ENCODE data around the gene ATP6V1F.

ATP6V1F gene

GRCh38 chr7:128835790-128836641, 26.6 kb upstream of the ATP6V1F start:
- no peak for DNase-seq

DNA sequence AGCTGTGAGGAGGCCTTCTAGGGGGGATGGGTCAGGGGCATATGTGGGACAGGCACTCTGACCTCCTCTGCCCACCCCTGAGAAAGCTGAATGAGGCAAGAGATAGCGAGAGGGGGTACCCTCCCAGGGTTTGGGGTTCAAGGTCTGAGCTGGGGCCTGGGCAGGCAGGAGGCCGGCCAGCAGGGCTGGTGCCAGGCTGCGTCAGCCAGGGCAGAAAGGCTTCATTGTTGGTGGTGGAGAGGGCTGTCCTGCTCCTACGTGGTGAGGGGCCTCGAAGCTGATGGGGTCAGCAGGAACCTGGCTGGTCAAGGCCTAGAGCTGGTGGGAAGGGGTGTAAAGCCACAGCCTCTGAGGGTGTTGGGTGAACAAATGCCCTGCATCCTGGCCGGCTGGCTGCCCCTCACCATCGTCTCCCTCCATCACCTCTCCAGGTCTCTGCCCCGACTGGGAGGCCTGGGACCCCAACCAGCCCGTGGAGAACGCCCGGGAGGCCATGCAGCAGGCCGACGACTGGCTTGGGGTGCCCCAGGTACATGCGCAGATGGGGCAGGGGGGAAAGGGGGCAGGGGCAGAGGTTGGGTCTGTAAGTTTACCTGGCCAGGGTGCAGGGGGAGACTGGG, 25.8 kb upstream of the ATP6V1F start:
- no peak for DNase-seq

GRCh38 chr7:128837521-128837921, 25.1 kb upstream of the ATP6V1F start:
- no peak for DNase-seq

DNA sequence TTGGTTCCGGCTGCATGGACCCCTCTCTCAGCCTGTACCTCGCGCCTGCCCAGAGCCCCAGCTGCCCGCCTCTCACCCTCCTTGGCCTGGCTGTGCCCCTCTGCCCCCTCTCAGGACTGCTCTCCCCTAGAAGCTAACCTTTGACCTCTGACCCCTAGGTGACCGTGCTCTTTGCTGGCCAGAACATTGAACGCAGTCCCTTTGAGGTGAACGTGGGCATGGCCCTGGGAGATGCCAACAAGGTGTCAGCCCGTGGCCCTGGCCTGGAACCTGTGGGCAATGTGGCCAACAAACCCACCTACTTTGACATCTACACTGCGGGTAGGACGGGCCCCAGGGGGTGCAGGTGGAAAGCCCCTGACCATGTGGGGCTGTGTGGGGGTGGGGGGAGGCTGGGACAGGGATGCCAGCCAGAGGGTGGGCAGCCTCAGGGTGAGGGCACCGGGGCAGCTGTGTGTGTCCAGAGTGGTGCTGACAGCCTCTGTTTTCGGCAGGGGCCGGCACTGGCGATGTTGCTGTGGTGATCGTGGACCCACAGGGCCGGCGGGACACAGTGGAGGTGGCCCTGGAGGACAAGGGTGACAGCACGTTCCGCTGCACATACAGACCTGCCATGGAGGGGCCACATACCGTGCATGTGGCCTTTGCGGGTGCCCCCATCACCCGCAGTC, 24.4 kb upstream of the ATP6V1F start:
- no peak for DNase-seq

- DNase-seq, result no peak
Observed at GRCh38 chr7:128838981-128839731, 23.5 kb upstream of the ATP6V1F start.

GRCh38 chr7:128839751-128840177, 22.9 kb upstream of the ATP6V1F start:
- no peak for DNase-seq

GRCh38 chr7:128840326-128841170, 22.1 kb upstream of the ATP6V1F start:
- DNase-seq, result no peak

DNA sequence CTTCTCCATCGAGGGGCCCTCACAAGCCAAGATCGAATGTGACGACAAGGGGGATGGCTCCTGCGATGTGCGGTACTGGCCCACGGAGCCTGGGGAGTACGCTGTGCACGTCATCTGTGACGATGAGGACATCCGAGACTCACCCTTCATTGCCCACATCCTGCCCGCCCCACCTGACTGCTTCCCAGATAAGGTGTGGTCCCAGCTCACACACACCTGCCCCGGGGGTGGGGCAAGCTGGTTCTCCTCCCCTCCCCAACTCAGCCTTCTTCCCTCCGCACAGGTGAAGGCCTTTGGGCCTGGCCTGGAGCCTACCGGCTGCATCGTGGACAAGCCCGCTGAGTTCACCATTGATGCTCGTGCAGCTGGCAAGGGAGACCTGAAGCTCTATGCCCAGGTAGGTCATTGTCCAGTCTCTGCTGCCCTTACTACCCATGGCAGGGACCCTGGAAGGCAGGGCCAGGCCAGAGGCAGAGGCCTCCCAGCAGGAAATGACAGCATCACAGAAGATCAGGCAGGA, 21.4 kb upstream of the ATP6V1F start:
- DNase-seq, result peak; percentile 4

GRCh38 chr7:128841921-128842673, 20.6 kb upstream of the ATP6V1F start:
- DNase-seq, result peak; percentile 87

GRCh38 chr7:128842674-128843641, 19.7 kb upstream of the ATP6V1F start:
- DNase-seq, result peak; percentile 90

DNA sequence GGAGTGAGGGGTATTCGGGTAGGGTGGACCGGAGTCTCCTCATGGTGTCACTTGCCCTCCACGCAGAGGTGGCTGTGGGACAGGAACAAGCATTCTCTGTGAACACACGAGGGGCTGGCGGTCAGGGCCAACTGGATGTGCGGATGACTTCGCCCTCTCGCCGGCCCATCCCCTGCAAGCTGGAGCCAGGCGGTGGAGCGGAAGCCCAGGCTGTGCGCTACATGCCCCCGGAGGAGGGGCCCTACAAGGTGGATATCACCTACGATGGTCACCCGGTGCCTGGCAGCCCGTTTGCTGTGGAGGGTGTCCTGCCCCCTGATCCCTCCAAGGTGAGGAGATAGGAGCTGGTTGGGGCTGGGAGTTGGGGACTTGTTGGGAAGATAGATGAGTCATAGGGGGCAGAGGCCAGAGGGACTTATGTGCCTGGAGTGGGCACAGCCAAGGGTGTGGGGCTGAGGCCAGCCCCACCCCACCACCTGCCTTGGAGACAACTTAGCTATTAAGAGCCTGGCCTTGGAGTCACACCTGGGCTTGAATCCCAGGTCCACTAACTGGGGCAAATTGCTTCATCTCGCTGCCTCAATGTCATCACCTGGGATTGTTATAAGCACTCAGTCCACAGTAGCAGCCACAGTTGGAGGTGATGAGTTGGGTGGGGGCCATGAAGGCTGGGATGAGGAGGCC, 18.6 kb upstream of the ATP6V1F start:
- DNase-seq, result no peak

- no peak for DNase-seq
Observed at GRCh38 chr7:128844777-128845311, 17.8 kb upstream of the ATP6V1F start.

DNA sequence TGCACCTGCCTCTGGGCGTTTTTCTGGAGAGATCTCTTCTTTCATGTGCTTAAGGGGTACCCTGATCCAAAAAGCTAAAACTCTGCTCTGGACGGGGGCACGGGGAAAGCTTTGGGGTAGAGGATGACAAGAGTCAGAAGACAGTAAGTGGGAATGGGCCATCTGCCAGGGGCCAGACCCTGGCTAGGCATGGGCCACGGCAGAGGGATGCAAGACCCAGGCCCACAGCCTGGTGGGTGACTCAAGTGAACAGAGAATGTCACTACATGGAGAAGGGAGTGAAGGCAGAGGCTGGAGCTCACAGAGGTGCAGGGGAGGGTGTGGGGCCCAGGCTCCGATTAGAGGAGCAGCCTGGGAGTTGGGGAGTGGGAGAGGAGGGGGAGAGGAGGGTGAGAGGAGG, 17.2 kb upstream of the ATP6V1F start:
- DNase-seq, result no peak

DNA sequence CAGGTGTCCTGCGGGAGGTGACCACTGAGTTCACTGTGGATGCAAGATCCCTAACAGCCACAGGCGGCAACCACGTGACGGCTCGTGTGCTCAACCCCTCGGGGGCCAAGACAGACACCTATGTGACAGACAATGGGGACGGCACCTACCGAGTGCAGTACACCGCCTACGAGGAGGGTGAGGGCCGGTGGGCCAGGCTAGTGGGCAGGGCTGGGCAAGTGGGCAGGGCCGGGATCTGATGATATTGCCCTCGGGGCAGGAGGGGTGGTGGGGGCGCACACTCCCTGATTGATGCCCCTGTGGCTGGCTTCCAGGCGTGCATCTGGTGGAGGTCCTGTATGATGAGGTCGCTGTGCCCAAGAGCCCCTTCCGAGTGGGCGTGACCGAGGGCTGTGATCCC, 16.7 kb upstream of the ATP6V1F start:
- DNase-seq, result no peak

DNA sequence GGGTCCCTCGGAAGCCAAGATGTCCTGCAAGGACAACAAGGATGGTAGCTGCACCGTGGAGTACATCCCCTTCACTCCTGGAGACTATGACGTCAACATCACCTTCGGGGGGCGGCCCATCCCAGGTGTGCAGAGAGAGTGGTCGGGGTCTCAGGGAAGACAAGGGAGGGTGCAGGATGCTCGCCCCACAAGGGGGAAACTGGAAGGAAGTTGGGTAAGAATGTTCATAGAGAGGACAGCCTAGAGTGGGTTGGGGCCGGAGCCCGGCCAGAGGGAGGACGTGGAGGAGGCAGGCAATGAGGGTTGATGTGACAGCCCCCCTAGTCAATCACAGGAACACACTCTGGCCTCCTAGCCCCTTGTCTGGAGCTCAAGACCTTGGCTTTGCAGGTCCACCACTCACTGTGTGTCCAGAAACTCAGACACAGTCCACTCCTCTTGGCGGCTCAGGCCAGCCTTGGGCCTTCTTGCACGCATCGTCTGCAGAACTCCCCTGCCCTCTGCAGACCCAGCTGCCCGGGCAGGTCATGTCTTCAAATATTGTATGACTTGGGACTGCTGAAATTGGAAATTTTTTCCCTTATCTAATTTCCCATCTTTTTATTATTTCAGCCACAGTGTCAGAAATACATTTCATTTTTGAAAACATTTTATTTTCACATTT, 15.7 kb upstream of the ATP6V1F start:
- no peak for DNase-seq

DNA sequence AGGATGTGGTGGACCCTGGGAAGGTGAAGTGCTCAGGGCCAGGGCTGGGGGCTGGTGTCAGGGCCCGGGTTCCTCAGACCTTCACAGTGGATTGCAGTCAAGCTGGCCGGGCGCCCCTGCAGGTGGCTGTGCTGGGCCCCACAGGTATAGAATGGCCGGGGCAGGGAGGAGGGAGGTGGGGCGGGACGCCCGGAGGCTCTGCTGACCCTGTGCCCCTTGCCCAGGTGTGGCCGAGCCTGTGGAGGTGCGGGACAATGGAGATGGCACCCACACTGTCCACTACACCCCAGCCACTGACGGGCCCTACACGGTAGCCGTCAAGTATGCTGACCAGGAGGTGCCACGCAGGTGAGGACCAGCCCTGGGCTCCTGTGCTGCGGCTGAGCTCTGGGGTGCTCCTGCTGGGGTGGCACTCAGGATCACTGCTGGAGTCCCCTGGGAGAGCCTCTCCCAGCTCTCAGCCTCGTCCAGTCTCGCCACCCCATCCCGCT, 14.9 kb upstream of the ATP6V1F start:
- no peak for DNase-seq

DNA sequence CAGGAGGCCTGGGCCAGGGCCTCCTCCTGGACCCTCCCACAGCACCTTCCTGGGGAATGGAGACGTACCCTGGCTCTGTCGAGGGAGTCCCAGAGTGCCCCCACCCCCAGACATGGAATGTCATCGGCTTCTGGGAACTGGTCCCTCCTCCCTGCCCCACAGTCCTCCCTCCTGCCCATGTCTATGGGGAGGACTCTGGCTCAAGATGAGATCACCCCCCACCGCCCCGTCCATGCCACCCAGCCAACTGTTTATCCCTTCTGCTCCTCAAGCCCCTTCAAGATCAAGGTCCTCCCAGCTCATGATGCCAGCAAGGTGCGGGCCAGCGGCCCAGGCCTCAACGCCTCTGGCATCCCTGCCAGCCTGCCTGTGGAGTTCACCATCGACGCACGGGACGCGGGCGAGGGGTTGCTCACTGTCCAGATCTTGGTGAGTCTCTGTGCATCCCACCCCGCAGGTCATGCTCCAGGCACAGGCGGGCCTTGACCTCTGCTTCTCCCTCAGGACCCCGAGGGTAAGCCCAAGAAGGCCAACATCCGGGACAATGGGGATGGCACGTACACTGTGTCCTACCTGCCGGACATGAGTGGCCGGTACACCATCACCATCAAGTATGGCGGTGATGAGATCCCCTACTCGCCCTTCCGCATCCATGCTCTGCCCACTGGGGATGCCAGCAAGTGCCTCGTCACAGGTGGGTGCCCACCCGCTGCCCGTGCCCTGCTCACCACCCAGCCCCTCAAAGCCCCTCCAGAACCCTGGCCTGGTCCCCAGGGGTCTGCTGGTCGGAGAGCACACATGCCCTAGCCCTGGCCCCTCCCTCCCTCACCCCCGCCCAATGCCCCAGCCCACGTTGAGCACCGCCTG, 14.1 kb upstream of the ATP6V1F start:
- DNase-seq, result no peak
